Astrocyte (in vitro differentiated cells and primary cell): Measurements from ENCODE around the gene C10orf90. TPM values are rescaled to one million over a fixed set of nuclear protein-coding genes. Genes with fewer than 3 reads are reported as not detected.
"Not testable (repeated sequence)": the region's sequence is repeated elsewhere in the genome, so short reads cannot be mapped to it uniquely, and the experiment has no call there.

Source experiments
- DNase-seq: peaks from one replicate; pipeline ENCODE4 v3.0.0-alpha.2; 2010; ENCODE audit warnings: low read depth
- FAIRE-seq: peaks from 2 replicates; lab custom pipeline; 2011; peaks lifted over from hg19 to GRCh38; lab: Jason Lieb, UNC
- H2AFZ ChIP-seq: 2 replicates; pipeline ENCODE4 v1.6.0; 2012; ENCODE audit warnings: low read depth, low read length, inconsistent platforms
- H3K27ac ChIP-seq: 2 replicates; pipeline ENCODE4 v1.5.1; 2011; ENCODE audit warnings: low read depth, low read length, inconsistent platforms
- H3K27me3 ChIP-seq: 2 replicates; pipeline ENCODE4 v1.6.0; 2011; ENCODE audit warnings: low read length, inconsistent platforms; ENCODE audit not compliant: insufficient read depth
- H3K36me3 ChIP-seq: 2 replicates; pipeline ENCODE4 v1.5.1; 2011; ENCODE audit warnings: low read length, inconsistent platforms; ENCODE audit not compliant: insufficient read depth
- H3K4me1 ChIP-seq: 2 replicates; pipeline ENCODE4 v1.5.1; 2011; ENCODE audit warnings: low read length, inconsistent platforms; ENCODE audit not compliant: insufficient read depth
- H3K4me2 ChIP-seq: 2 replicates; pipeline ENCODE4 v1.6.0; 2012; ENCODE audit warnings: low read length, inconsistent platforms
- H3K4me3 ChIP-seq: 2 replicates; pipeline ENCODE4 v1.5.1; 2011; ENCODE audit warnings: low read depth, mild to moderate bottlenecking, low read length, inconsistent platforms; ENCODE audit not compliant: insufficient read depth
- H3K79me2 ChIP-seq: 2 replicates; pipeline ENCODE4 v1.6.0; 2012; ENCODE audit warnings: mild to moderate bottlenecking, low read length, inconsistent platforms; ENCODE audit not compliant: insufficient read depth
- H3K9ac ChIP-seq: 2 replicates; pipeline ENCODE4 v1.6.0; 2012; ENCODE audit warnings: mild to moderate bottlenecking, low read length, inconsistent platforms
- H3K9me3 ChIP-seq: 2 replicates; pipeline ENCODE4 v1.5.1; 2012; ENCODE audit warnings: low read depth, mild to moderate bottlenecking, low read length, inconsistent platforms; ENCODE audit not compliant: insufficient read depth
- H4K20me1 ChIP-seq: 2 replicates; pipeline ENCODE4 v1.6.0; 2012; ENCODE audit warnings: low read length, inconsistent platforms; ENCODE audit not compliant: insufficient read depth
- H3K27ac Mint-ChIP-seq: one replicate; pipeline ENCODE4 v1.8.0; 2021; ENCODE audit warnings: mild to moderate bottlenecking, mixed read lengths; ENCODE audit not compliant: unreplicated experiment
- H3K27me3 Mint-ChIP-seq: one replicate; pipeline ENCODE4 v1.8.0; 2021; ENCODE audit warnings: low read depth, mixed read lengths; ENCODE audit not compliant: unreplicated experiment
- H3K36me3 Mint-ChIP-seq: one replicate; pipeline ENCODE4 v1.8.0; 2021; ENCODE audit warnings: low read depth, mixed read lengths; ENCODE audit not compliant: unreplicated experiment
- H3K4me1 Mint-ChIP-seq: one replicate; pipeline ENCODE4 v1.8.0; 2021; ENCODE audit warnings: low read depth, mixed read lengths; ENCODE audit not compliant: unreplicated experiment
- H3K4me3 Mint-ChIP-seq: one replicate; pipeline ENCODE4 v1.8.0; 2021; ENCODE audit warnings: mild to moderate bottlenecking, moderate library complexity, mixed read lengths; ENCODE audit not compliant: unreplicated experiment
- H3K9me3 Mint-ChIP-seq: one replicate; pipeline ENCODE4 v1.8.0; 2021; ENCODE audit warnings: mild to moderate bottlenecking, mixed read lengths; ENCODE audit not compliant: unreplicated experiment
- CTCF ChIP-seq: IDR thresholded peaks from 2 replicates; pipeline ENCODE4 v1.5.1; 2011; ENCODE audit warnings: low read depth, mild to moderate bottlenecking, inconsistent platforms, low read length, moderate library complexity; ENCODE audit not compliant: insufficient read depth
- EZH2 ChIP-seq: IDR thresholded peaks from 2 replicates; pipeline ENCODE4 v1.6.1; 2012; ENCODE audit warnings: mild to moderate bottlenecking, low read length, inconsistent platforms; ENCODE audit not compliant: insufficient read depth
- total RNA-seq: library from RNA; stranded (reverse); gene quantifications from 2 replicates; pipeline ENCODE4 v1.2.1, GENCODE V29; 2021

The C10orf90 gene
- total RNA-seq, 1 donor from 2014 or later: not detected

GRCh38 chr10:126384269-126384873 is 286.1 kb downstream of the C10orf90 start:
- H3K4me2 ChIP-seq: peak overlapping the region; percentile 89
- peak overlapping the region; percentile 94 for H3K27ac Mint-ChIP-seq
- peaks cover 92% of the 10 kb centered on the region for H3K79me2 ChIP-seq

DNA sequence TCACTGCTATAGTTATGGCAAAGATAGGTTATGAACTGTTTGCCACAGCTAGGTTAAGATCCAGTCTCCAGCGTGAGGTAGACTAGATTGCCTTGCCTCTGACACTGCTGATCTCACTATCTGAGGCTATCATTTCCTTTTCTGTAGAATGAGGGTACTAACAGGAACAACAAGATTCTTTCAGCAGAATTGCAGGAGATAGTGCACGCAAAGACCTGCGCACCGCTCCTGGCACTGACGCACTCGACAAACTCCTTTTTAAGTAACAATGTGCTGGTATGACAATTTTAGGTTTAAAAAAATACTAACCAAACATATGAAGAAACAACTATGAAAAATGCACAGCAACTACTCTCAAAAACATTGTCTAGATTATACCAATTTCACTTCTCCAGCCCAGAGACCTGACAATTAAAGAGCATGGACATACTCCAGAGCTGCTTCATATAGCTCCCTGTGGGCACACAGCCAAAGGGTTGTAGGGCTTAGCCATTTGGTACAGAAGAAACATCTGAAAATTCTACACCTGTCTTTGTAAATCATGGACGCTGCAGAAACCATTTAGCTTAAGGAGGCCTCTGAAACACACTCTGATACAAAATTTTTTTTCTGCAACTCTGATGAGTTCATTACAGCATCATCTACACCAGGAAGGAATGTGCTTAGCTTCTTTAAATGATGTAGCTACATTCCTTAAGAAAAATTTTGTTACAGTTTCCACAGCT is 290.0 kb downstream of the C10orf90 start:
- no peak overlapping the region for H3K4me3 ChIP-seq
- FAIRE-seq (peak; percentile 64), DNase-seq (no peak)
- no peak overlapping the region for H3K4me2 ChIP-seq
- Mint-ChIP-seq H3K9me3 (peaks cover 18% of the 10 kb centered on the region), H3K4me3 (no peak overlapping the region), H3K4me1 (peaks cover 37% of the 10 kb centered on the region), H3K27ac (peak overlapping the region; percentile 70), H3K36me3 (peaks cover 22% of the 10 kb centered on the region), H3K27me3 (no peaks in the 10 kb centered on the region)
- peaks cover 99% of the 10 kb centered on the region for H3K79me2 ChIP-seq
- no peaks in the 10 kb centered on the region for H3K27me3 ChIP-seq
- no peak overlapping the region for H2AFZ ChIP-seq
- H3K27ac ChIP-seq: no peak overlapping the region
- no peak overlapping the region for H3K9ac ChIP-seq
- TF ChIP-seq EZH2 (no peak), CTCF (no peak)
- H3K36me3 ChIP-seq: peaks cover 5% of the 10 kb centered on the region
- H3K9me3 ChIP-seq: no peaks in the 10 kb centered on the region
- peaks cover 9% of the 10 kb centered on the region for H4K20me1 ChIP-seq
- peaks cover 26% of the 10 kb centered on the region for H3K4me1 ChIP-seq

More at GRCh38 chr10:126384269-126384873, 286.1 kb downstream of the C10orf90 start:
- Histone ChIP-seq H3K36me3 (peaks cover 5% of the 10 kb centered on the region), H2AFZ (no peak overlapping the region), H3K9me3 (no peaks in the 10 kb centered on the region), H3K4me3 (peak overlapping the region; percentile 34), H4K20me1 (no peaks in the 10 kb centered on the region), H3K4me1 (peaks cover 29% of the 10 kb centered on the region), H3K27ac (peak overlapping the region; percentile 96), H3K27me3 (no peaks in the 10 kb centered on the region), H3K9ac (peak overlapping the region; percentile 96)
- DNase-seq (peak; percentile 99), FAIRE-seq (peak; percentile 100)
- Mint-ChIP-seq H3K27me3 (no peaks in the 10 kb centered on the region), H3K4me1 (peaks cover 39% of the 10 kb centered on the region), H3K36me3 (peaks cover 14% of the 10 kb centered on the region), H3K4me3 (peak overlapping the region; percentile 99), H3K9me3 (no peaks in the 10 kb centered on the region)
- TF ChIP-seq EZH2: no peak
- TF ChIP-seq CTCF: no peak

- FAIRE-seq, H3K27me3 Mint-ChIP-seq: not testable (repeated sequence)
- peaks cover 100% of the 10 kb centered on the region for H3K79me2 ChIP-seq
Observed at GRCh38 chr10:126379166-126379565, 291.3 kb downstream of the C10orf90 start.

More at GRCh38 chr10:126379166-126379565, 291.3 kb downstream of the C10orf90 start:
- H3K4me2 ChIP-seq, H3K27ac ChIP-seq, H4K20me1 ChIP-seq, H3K9me3 ChIP-seq, H2AFZ ChIP-seq, H3K4me3 Mint-ChIP-seq, DNase-seq, H3K27ac Mint-ChIP-seq, H3K9ac ChIP-seq, H3K27me3 ChIP-seq, H3K4me3 ChIP-seq: not testable (repeated sequence)
- Histone ChIP-seq H3K36me3 (peaks cover 11% of the 10 kb centered on the region), H3K4me1 (peaks cover 15% of the 10 kb centered on the region)
- peaks cover 24% of the 10 kb centered on the region for H3K4me1 Mint-ChIP-seq
- peaks cover 20% of the 10 kb centered on the region for H3K9me3 Mint-ChIP-seq
- peaks cover 24% of the 10 kb centered on the region for H3K36me3 Mint-ChIP-seq
